Measurements from ENCODE around the gene USH2A. TPM values are rescaled to one million over a fixed set of nuclear protein-coding genes. Genes with fewer than 3 reads are reported as not detected.
"Not testable (repeated sequence)": the region's sequence is repeated elsewhere in the genome, so short reads cannot be mapped to it uniquely, and the experiment has no call there.

The USH2A gene
- total and polyA plus RNA-seq, 8 donors = 0.03 to 0.28 (median 0.06) TPM

- WGBS, 2 donors = 28 to 34% methylated on average over 2 of the region's 2 CpGs
- FAIRE-seq (no peak), ATAC-seq (no peak), DNase-seq (no peak)
- Histone ChIP-seq H3K27me3 (no peaks in the 10 kb centered on the region), H3K36me3 (no peaks in the 10 kb centered on the region), H3K9me3 (no peaks in the 10 kb centered on the region), H3K27ac (no peak overlapping the region), H3K4me3 (no peak overlapping the region), H3K4me1 (no peaks in the 10 kb centered on the region)
- intact Hi-C loops (cut with DNase I) = no loop called here
- TF ChIP-seq CTCF (IDR thresholded peaks at IDR 0.05) = no peak
These were observed 409.2 kb downstream of the USH2A start for GRCh38 chr1:216014086-216014485.

- H3K9me3 ChIP-seq; H3K36me3 ChIP-seq; intact Hi-C loops (cut with DNase I); H3K27ac ChIP-seq; DNase-seq; H3K27me3 ChIP-seq; FAIRE-seq; H3K4me1 ChIP-seq; H3K4me3 ChIP-seq; ATAC-seq: not testable (repeated sequence)
- WGBS, 2 donors = 54 to 75% methylated on average over 7 to 10 of the region's 10 CpGs
These were observed 413.8 kb downstream of the USH2A start for GRCh38 chr1:216009456-216009855.

DNA sequence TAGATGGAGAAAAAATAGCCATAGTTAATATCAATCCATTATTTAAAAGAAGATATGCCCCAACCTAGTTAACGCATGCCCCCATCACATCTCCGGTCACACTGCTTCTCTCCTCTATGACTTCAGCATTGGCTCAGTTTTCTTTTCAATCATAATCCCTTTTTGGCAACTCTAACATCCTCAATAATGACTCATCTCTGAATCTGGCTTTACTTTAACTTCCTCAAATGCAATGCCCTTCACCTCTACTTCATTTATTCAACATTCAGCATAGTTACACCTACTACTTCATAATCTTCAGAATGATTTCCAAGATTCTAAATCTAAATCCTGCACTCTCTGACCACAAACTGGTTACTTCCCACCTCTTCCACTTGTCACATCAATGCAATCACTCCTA is 417.3 kb downstream of the USH2A start:
- 78 to 80% methylated on average over 2 of the region's 2 CpGs for WGBS, 2 donors
- TF ChIP-seq CTCF (IDR thresholded peaks at IDR 0.05) = no peak
- no peaks in the 10 kb centered on the region for H3K9me3 ChIP-seq
- DNase-seq (no peak), ATAC-seq (no peak), FAIRE-seq (no peak)
- no peak overlapping the region for H3K4me3 ChIP-seq
- H3K4me1 ChIP-seq = no peaks in the 10 kb centered on the region
- H3K36me3 ChIP-seq = no peaks in the 10 kb centered on the region
- no peaks in the 10 kb centered on the region for H3K27me3 ChIP-seq
- intact Hi-C loops (cut with DNase I) = no loop called here
- no peak overlapping the region for H3K27ac ChIP-seq

DNA sequence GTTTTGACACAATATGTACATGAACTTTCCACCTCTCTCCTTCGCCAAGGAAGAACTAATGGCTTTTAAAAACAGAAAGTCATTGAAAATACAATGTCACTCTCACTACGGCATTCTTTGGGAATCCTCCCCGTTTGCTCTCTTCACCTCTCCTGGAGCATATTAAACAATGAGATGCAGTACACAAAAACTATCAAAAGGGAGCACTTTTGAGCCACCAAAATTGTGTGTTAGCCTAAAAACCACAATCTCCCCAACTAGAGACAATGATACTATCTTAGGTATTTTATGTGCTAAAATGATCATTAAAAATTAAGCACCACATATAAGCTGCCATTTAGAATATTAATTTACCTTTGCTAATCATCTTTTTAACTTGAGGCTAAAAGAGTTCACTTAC is 430.6 kb downstream of the USH2A start:
- 2% methylated on average over 3 of the region's 3 CpGs for WGBS, 2 donors
- FAIRE-seq = no peak
- intact Hi-C loops (cut with DNase I) = no loop called here

DNA sequence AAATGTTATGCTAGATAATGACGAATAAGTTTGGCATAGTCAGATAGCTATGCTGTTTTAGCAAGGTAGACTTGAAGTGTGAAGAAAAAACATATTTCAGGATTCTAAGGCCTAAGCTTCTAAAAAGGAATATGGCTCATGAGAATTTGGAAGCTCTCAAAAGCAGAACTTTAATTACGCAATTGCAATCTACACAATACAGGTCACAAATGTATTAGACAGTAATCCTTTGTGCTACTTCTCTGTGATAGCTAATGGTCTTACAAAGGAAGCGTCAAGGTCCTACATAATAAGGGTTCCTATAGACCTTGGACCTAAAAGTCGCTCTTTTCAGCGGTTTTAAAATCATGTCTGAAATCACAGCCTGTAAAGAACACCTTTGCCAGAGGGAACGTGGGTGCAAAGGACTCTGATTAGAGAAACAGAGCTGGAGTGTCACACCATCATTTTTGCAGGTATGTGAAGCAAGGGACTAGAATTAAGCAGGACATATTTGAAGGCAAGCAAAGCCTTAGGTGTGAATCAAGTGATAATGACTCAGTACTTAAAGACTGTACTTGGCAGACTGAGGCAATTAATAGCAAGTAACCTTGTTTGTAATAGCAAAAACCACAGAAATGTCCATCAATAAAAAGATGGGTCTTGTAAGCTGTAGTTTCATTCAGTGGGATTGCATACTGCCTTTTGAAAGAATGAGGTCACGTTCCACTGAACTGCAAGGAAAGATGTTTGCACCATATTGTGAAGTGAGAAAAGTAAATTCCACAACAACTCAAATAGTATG is 436.0 kb downstream of the USH2A start:
- intact Hi-C loops (cut with DNase I) = no loop called here
- FAIRE-seq = no peak
- no peak for ATAC-seq
- Histone ChIP-seq H3K36me3 (no peaks in the 10 kb centered on the region), H3K9me3 (no peaks in the 10 kb centered on the region), H3K27ac (no peak overlapping the region), H3K4me1 (no peaks in the 10 kb centered on the region), H3K4me3 (no peak overlapping the region), H3K27me3 (no peaks in the 10 kb centered on the region)
- WGBS, 2 donors = 63 to 67% methylated on average over 7 of the region's 7 CpGs
- no peak for DNase-seq
- no peak for TF ChIP-seq CTCF (IDR thresholded peaks at IDR 0.05)

More for the DNA sequence above, 430.6 kb downstream of the USH2A start:
- Histone ChIP-seq H3K27ac (no peak overlapping the region), H3K4me3 (no peak overlapping the region), H3K9me3 (no peaks in the 10 kb centered on the region), H3K36me3 (no peaks in the 10 kb centered on the region), H3K27me3 (no peaks in the 10 kb centered on the region), H3K4me1 (no peaks in the 10 kb centered on the region)
- peak in 2 of 4 donors; percentile 48 to 54 for ATAC-seq
- DNase-seq = no peak
- no peak for TF ChIP-seq CTCF (IDR thresholded peaks at IDR 0.05)

All from pancreas (tissue), 10 donors.